HG02938 (cell line): ENCODE data around the gene RWDD3.

Experiments used
- ATAC-seq: cut with Tn5 transposase; IDR thresholded peaks from one replicate; pipeline ENCODE4 v1.9.1; 2021; ENCODE audit warnings: mild to moderate bottlenecking, moderate library complexity; ENCODE audit not compliant: unreplicated experiment

RWDD3 gene

DNA sequence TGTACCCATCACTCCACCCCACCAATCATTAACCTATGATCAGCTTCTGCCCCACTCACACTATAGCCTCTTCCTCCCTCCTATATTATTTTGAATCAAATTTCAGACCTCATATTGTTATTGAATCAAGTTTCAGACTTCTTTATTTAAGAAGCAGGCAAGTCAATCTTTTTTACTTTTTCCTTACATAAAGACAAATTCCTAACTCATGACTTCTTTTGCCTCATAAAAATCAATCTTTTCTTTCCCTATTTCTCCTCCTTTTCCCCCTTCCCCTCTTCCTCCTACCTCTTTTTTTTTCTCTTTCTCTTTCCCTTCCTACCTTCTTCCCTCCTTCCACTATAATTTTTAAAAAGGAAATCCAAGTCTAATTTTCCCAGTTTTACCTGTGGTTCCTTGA lies 4.3 kb upstream of the RWDD3 start:
- no peak for ATAC-seq

DNA sequence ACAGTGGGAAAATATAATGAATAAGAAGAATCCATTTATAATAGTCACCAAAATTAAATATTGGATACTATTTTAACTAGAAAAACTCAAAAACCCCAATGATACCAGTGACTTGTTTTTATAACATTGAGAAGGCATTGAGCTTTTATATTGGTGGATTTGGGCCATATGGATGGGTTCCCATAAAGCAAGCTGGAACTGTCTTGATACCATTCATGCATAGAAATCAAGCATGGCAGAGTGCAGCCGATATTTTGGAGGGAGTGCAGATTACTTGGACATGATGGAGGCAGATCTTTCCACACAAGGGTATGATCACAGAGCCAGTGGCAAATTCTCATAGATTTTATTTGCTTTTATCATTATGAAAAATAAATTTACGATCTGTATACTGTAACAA lies 3.8 kb upstream of the RWDD3 start:
- no peak for ATAC-seq

DNA sequence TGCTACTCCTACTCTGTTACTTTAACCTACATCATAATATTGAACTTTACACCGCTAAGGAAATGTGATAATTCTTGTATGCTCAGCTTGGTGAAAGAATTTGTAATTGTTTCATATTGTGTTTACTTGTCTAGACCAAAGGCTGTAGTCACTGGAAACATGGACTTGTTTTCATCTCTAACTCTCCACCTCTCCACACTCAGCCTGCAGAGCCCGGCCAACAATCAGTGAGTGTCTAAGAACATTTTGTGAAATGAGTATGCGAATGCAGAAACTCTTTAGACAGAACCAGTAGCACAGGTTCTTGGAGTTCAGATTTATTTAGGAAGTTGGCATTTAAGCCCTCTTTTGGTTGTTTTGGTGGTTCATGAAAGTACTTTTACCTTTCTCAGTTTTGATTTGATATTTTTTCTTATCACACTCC lies 3.2 kb upstream of the RWDD3 start:
- ATAC-seq, result no peak

DNA sequence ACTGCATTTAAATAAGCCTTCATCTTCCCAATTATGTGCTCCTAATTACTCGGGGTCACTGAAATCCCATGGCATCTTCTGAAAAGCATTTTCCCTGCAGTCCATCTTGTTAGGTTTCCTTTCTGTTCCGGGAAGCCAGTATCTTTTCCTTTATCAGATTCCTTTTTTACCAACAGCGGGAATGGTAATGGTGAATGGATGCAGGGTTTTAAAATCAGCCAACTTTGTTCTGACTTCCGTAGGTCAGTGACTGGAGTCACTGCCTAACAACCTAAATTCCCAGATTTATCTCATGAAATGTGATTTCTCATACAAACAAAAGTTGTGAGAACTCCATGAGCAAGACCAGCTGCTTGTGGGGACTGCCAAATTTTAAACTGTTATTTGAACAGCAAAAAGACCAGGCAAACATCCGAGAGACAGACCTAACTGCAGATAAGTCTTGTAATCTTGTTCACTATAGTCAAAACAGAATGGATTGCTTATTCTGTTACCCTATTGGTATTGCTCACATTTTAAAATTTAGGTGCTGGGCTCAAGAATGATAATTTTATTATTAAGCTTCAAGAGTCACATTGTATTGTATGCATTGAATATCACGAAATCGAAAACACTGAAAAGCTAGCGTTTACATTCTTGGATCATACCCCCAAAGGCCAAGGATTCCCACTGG lies 1.2 kb upstream of the RWDD3 start:
- ATAC-seq, result no peak

DNA sequence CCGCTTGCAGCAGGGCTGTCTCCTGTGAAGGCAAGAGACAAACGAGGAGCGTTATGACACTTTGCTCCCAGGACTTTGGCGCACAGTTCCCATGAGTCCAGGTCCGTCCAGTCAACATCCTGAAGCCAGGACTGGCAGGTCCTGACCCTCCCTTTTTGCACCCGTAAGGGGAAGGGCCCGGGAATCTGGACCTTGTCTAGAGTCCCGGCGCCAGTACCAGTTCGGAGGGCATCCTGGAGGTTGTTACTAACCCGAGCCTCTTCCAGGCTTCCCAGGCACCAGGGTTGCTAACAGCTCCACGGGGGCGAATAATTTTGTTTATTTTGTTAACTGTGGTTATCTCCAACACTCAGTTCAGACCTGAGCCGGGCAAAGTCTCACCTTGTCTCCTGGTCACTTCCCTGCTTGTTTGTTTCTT lies 682 bp upstream of the RWDD3 start:
- no peak for ATAC-seq

DNA sequence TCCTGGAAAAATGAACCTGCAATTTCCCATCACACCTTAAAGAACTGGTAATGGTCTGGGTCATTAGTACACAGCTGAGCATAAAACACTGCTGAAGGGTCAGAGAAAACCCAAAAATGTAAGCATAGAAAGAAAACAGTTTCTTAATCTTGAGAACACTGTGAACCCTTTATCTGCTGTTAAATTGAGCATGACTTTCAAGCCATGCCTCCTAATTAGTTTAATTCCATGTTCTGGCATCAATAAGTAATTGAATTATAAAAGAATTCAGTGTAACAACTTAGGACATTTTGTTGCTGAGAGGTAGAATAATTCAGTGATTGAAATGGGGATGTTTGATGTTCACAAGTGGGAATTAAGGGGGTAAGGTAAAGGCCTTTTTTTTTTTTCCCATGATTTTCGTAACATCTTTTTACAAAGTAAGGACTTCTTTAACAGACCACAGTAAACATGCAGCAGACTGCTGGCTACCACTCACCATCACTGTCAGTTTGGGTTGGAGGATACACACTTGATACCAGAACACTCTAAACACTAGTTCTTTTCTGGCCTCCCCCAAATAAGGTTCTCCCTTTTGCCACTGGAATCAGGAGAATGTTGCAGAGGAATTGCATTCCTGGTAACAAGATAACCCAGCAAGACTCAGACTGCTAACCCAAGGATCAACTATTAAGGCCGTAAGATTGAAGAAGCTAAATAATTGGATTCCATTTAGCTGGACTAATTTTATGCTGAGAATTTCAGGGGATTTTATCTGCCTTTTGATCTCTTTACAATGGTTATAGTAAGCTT lies 3.0 kb downstream of the RWDD3 start:
- ATAC-seq, result no peak

DNA sequence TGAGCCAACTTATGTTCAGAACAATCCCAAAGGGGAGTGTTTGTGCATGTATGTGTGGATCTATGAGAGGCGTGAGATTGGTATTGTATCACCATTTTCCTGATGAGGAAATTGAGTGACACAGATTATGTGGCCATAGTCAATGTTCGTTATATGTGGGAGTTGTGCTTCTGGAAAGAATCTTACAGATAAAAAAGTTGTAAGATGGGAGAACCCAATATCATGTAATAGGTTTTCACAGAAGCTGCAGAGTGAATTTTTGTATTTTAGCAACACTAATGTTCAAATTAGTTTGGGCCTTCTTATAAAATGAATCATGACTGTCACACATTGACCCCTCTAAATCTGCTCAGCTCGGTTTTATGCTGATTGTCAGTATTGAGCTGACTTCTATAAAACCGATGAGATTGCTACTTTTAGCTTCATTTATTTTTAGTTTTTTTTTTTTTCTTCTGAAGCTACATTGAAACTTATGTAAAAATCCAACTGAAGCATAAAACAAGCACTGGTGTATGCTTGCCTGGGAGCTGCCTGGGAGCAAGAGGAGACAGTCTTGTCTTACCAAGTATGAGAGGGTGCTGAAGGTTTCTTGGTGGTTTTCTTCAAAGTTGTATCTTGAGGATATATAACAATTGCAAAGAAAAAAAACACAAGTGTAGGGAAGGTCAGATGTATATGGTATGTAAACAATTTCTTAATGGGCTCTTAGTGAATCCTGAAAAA lies 4.1 kb downstream of the RWDD3 start:
- ATAC-seq, result no peak

DNA sequence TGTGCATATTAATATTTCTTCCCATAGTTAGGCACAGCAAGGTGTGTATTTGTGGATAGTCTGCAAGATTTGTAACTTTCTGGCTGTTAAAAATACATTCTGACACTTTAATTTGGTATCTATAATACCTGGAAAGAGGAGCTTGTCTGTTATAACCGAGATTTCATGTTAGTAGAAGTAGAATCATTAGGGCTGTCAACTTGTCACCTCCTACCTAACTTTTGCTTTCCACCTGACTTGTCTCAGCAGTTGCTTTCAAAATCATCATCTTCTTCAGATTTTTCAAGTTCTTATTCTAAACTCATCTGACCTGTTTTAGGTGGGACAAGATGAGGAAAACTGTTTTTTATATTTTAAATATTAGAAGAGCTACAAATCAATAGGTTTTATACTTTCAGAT lies 11.0 kb downstream of the RWDD3 start:
- ATAC-seq, result no peak

DNA sequence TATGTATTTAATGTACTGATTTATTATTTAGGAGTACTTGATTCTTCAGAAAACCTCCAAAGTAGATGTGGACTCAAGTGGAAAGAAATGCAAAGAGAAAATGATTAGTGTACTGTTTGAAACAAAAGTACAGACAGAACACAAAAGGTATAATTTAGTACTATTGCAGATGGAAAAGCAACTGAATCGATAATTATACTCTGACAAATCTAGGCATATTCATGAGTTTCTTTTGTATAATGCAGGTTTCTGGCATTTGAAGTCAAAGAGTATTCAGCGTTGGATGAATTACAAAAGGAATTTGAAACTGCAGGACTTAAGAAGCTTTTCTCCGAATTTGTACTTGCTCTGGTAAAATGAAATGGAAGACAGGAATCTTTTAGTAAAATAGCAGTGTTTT lies 12.5 kb downstream of the RWDD3 start:
- ATAC-seq, result no peak

DNA sequence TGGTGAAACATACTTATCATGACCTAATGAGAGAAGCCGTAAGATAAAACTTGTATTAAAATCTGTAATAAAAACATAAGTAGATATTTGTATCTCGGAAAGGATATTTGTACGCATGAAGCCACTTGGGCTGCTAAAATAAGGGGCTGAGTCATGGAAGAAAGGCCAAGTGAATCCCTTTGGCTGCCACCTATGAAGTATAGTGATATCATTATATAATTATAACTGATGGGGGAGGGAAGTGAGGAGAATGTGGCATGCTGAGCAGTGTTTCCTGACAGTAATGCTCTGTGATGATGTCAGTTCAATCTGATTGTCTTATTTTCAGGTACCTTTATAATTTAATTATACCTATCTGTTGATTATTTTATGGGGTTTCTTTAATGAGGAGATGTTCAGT lies 13.6 kb downstream of the RWDD3 start:
- ATAC-seq, result no peak

DNA sequence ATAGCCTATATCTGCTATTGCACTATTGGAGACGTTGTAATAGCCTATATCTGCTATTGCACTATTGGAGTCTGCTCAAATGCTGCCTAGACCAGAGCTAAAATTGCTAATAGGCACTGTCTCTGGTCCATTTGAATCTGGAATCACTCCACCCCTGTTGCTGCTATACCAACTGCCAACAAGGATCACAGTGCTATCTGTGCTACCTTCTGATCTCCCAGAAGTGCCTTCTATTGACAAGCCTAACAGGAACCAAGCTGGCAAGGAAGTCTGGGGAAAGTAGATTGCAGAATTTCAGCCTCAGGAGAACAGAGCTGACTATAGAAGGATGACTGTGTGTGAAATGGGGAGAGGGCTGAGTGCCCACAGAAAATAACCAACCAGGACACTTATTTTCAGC lies 15.9 kb downstream of the RWDD3 start:
- ATAC-seq, result no peak

DNA sequence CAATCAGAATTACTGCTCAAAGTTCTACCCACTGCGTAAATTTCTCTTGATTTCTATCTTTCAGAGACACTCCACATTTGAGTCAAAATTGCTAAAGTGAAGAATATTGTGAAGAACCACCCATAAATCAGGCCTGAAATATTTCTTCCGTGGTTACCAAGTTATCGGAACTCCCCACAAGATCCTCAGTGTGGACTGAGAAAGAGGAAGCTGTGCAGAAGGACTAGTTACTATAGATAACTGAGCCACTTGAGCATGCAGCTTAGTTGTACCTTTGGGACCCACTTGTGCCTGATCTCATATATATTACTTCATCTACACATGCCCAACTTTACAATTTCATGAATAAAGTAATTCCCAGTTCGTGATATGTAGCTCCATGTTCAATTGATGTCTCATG lies 18.4 kb downstream of the RWDD3 start:
- peak; percentile 56 for ATAC-seq

DNA sequence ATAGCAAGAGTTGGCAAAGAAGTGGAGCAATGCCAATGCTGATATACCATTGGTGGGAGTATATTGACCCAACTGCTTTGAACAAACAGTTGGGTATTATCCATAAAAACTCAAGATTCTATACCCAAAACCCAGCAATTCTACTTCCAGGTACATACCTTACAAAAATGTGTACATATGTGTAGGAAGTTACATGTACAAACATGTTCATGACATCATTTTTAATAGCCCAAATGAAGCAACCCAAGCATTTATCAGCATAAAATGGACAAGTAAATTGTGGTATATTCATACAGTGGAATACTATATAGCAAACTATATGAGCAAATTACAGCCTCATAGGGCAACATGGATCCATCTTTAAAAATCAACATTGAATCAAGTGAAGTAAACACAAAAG lies 20.9 kb downstream of the RWDD3 start:
- ATAC-seq, result no peak

DNA sequence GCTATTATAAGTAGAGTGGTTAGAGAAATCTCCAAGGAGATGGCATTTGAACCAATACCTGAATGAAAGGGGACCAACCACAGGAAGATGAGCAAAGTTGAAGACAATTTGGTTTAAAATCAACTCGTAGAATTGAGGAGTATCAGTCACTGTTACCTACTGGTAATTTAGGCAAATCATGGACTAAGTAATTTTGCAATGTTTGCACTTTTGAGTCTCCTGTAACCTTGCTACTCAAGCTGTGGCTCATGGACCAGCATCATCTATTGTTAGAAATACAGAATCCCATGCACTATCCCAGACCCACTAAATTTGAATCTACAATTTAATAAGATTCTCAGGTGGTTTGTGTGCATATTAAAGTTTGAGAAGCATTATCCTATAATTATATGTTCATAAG lies 21.8 kb downstream of the RWDD3 start:
- ATAC-seq, result no peak

DNA sequence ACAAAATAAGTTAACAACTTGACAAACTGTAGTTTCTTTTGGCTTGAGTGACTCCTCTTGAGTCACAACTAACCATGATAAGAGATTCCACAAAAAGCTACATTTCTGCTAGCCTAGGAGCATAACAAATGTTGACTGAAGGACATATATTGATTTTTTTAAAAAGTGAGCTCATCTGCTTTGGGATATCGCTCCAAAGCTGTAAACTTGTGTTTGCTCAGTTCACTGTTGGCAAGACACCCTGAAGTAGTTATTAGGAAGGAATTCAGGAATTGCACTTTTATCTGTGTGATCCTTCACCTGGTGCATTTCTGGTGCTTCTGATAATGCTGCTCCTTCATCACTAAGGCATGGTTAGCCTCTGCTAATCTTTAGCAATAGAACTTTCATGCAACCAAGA lies 23.7 kb downstream of the RWDD3 start:
- no peak for ATAC-seq

DNA sequence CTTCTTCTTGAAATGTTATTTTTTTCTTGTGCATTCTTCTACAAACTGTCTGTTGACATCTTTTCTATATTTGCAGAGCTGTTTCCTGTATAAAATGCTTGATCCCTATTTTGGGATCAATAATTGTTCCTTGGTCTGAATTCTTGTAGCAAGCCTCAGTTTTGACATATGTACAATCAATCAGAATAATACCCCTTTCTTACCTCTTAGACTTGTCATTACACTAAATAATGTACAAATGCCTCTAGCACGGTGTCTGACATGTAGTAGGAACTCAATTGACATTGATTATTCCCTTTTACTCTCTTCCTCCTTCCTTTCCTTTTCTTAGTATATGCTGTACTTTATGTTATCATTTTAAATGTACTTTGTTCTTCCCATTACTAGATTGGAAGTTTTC lies 25.2 kb downstream of the RWDD3 start:
- ATAC-seq, result no peak

DNA sequence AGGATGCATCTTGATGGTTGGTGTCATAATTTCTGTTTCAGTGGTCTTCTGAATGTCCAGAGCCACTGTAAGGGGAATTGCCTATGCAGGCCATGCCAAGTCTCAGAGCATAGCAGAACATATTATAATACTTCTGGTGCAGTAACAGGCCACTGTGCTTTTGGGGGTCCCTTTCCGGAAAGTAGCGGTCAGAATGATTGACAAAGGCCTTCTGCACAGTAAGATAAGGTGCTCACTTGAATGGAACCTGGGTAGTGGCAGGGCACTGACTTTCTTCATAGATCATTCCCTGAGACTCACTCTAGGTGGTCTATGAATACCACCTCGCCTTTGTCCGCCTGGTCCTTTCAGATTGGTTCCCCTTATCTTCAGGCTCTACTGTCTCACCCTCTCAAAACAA lies 28.9 kb downstream of the RWDD3 start:
- ATAC-seq, result no peak

DNA sequence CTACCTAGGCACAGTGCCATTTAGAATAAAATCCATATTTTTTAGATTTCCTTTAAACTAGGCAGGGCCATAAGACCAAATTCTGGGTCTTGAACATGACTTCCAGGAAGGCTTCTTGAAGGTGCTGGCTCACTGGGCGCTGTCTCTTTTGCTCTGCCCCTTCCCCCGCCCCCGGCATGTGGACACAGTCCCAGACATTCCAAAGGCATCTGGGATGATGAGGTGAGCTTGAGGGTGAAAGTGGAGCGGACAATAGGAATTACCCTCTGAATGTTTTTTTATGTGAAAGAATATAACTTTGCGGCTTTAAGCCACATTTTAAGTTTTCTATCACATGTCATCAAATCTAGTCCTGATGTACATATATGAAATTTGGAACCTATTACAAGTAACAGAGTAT lies 29.4 kb downstream of the RWDD3 start:
- ATAC-seq, result no peak

DNA sequence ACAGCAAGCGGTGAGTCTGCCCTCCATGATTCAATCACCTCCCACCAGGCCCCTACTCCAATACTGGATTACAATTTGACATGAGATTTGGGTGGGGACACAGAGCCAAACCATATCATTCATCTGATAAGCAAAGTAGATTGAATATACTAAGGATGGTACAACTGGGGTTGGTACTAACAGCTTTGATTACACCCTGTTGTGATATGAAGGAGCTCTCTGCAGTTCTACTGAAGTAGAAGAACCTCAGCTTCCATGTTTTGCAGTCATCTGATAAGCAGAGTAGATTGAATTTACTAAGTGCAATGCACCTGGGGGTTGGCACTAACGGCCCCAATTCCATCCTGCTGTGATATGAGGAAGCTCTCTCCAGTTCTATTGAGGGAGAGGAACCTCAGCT lies 31.1 kb downstream of the RWDD3 start:
- ATAC-seq, result no peak

DNA sequence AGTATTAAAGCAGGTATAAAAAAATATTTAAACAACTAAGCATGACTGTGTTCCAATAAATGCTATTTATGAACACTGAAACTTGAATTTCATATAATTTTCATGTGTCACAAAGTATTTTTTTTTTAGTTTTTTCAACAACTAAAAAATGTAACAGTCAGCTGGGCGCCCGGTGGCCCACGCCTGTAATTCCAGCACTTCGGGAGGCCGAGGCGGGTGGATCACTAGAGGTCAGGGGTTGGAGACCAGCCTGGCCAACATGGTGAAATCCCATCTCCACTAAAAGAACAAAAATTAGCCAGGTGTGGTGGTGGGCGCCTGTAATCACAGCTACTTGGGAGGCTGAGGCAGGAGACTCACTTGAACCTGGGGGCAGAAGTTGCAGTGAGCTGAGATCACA lies 42.4 kb downstream of the RWDD3 start:
- ATAC-seq, result no peak

DNA sequence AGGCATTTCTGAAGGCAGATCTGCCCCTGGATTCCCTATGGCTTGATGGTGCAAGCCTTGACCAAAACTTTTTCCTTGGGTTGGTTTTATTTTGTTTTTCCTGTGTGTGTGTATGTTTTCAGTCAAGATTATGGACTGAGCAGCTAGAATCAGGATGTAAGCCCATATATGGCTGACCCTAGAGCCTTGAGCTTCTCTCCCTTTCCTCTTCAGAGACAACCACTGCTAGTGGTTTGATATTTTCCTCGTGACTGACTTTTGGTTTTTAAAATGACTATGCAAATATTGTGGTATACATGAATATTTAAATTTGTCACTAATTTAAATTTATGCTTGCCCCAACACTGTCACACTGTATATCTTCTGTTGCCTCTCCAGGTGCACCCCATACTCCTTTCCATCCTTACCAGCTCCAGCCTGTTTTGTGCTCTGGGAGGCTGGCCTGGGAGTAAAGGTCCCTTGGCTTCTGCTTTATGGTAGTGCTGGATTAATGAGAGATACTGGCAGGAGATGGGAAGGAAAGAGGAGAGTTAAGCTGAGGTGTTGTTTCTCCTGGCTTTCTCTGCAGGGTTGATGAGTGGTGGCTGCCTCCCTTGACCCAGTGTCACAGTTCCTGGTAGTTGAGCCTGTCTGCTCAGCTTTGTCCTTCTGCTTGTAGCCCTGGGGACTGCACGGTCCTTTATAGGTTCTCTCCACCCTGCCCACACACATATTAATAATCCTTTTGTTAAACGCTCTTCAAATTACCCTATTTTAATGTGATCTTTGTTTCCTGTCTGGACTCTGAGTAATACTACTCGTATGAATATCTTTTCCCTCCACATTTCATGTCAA lies 44.4 kb downstream of the RWDD3 start:
- peak; percentile 67 for ATAC-seq
